NCI-H2081 (cell line): ENCODE data around the gene CCSAP.
"Not testable (repeated sequence)": the region's sequence is repeated elsewhere in the genome, so short reads cannot be mapped to it uniquely, and the experiment has no call there.

Experiments
- DNase-seq, 2 experiments: peaks; one replicate each; lab custom pipeline; 2025; lab: John Stamatoyannopoulos, UW

The CCSAP gene

GRCh38 chr1:229325853-229326487 lies 16.9 kb downstream of the CCSAP start:
- DNase-seq = no peak

GRCh38 chr1:229325401-229325800 lies 17.4 kb downstream of the CCSAP start:
- no peak for DNase-seq

GRCh38 chr1:229323885-229324553 lies 18.8 kb downstream of the CCSAP start:
- no peak for DNase-seq

GRCh38 chr1:229323201-229323600 lies 19.6 kb downstream of the CCSAP start:
- DNase-seq = no peak

GRCh38 chr1:229319487-229319886 lies 23.4 kb downstream of the CCSAP start:
- DNase-seq = no peak

GRCh38 chr1:229318056-229318455 lies 24.8 kb downstream of the CCSAP start:
- DNase-seq = no peak

GRCh38 chr1:229316166-229316565 lies 26.7 kb downstream of the CCSAP start:
- DNase-seq = no peak

- no peak for DNase-seq
These were observed 32.0 kb downstream of the CCSAP start for GRCh38 chr1:229310833-229311232.

GRCh38 chr1:229309684-229310083 lies 33.2 kb downstream of the CCSAP start:
- DNase-seq = no peak

GRCh38 chr1:229309074-229309473 lies 33.8 kb downstream of the CCSAP start:
- no peak for DNase-seq

- DNase-seq = no peak
These were observed 37.5 kb downstream of the CCSAP start for GRCh38 chr1:229305392-229305791.

GRCh38 chr1:229303855-229304254 lies 39.0 kb downstream of the CCSAP start:
- no peak for DNase-seq

- no peak for DNase-seq
These were observed 40.1 kb downstream of the CCSAP start for GRCh38 chr1:229302740-229303139.

- DNase-seq = no peak
These were observed 42.6 kb downstream of the CCSAP start for GRCh38 chr1:229300099-229300757.

- no peak for DNase-seq
These were observed 43.9 kb downstream of the CCSAP start for GRCh38 chr1:229298887-229299503.

- no peak for DNase-seq
These were observed 44.4 kb downstream of the CCSAP start for GRCh38 chr1:229298420-229298819.

- no peak for DNase-seq
These were observed 45.1 kb downstream of the CCSAP start for GRCh38 chr1:229297746-229298145.

- DNase-seq = no peak
These were observed 46.3 kb downstream of the CCSAP start for GRCh38 chr1:229296541-229296941.

GRCh38 chr1:229295745-229296144 lies 47.1 kb downstream of the CCSAP start:
- DNase-seq = no peak

GRCh38 chr1:229293528-229294204 lies 49.2 kb downstream of the CCSAP start:
- no peak for DNase-seq

GRCh38 chr1:229291686-229292085 lies 51.2 kb downstream of the CCSAP start:
- DNase-seq = not testable (repeated sequence)

GRCh38 chr1:229288516-229288915 lies 54.3 kb downstream of the CCSAP start:
- DNase-seq = no peak
